NK-92 treated with Interleukin-12 subunit alpha and Interleukin-12 subunit beta, amount 100 ng/mL, for 24 hours (cell line): ENCODE results near the gene DOK4.

Source experiments
- DNase-seq: peaks from one replicate; lab custom pipeline; 2025; lab: John Stamatoyannopoulos, UW

DOK4 gene

DNA sequence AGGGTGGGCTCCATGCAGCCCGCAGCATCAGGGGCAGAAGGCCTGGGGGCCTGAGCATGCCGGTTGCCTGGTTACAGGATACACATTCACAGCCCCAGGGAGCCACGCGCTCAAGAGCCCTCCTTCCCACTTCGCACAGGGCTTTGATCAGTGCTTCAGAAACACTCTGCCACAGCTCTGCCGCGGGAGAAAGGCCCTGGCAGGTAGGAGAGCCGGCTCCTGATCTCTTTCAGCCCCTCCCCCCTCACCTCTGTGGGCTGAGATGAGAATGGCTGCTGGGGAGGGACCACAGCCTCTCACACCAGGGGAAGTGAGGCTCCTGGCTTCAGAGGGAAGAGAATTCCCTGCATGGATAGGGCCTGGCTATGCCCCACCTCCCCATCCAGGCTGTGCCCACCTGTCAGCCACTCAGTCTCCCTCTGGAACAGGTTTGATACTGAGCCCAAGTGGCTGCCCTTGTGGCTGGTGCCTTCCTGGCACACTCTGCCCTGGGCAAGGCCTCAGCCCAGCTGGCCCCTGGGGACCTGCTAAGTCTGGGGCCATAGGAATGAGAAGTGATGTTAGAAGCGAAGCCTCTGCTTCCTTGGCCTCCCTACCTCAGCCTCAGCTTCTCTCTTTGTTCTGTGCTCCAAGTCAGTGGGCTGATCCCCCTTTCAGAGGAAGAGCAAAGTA is 8.6 kb downstream of the DOK4 start:
- DNase-seq = no peak

DNA sequence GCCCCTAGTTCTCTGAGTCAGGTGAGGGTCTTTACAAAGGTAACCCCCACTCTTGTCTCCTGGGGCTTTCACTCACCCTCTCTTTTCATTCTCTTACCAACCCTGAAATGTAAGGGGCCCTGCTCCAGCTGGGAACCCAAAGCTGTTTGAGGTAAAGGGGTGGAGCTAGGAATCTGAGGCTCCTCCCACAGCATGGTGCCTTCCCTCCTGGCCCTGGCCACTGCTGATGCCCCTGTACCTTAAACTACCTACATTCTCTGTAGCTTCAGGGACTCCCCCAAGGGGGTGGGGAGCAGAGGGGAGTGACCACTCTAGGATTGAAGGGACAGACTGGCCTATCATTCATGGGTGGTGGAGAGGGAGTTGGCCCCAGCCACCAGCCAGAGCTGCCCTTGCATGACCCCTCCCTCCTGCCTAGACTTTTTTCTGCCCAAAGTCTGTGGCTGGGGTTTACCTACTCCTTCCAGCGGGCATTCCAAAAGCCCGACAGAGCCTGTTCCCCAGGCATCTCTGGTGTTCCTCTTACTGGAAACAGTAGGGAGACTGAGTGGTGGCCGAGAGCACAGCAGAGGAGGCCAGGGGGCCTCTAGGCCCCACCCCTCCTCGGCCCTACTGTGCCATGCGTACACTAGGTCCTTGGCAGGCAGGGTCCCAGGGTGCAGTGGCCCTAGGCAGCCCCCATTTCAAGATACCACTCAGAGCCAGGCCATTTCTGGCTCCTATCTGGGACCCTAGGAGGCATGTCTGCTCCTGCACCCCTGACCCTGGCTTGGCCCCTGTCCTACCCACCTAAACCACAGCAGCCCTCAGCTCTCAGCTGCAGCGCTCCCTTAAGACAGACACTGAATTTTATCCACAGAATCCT is 9.5 kb downstream of the DOK4 start:
- no peak for DNase-seq

DNA sequence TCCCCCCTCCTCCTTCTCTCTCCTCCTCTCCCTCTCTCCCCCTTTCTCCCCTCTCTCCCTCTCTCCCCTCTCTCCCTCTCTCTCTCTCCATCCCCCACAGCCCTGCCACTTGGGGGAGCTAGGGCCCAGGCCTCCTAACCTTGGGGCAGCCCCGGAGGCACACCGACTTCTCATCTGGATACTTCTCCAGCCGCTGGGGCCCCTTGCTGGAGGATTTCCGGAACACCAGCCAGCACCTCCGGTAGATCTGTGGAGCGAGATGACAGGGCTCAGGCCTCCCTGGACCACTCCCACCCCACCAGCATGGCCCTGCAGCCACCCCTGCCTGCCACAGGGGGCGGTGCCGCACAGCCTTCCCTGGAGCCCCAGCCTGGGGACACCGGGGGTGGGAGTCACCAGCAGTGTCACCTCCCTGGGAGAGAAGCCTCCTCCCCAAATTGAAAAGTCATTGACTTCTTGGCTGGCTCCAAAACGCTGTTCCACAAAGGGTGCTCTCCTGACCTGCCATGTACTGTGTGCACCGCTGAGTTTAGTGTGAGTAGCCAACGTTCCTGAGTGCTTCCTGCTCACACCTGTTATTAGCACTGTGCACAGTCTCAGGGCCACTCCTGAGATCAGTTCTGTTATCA is 10.5 kb downstream of the DOK4 start:
- DNase-seq = no peak

DNA sequence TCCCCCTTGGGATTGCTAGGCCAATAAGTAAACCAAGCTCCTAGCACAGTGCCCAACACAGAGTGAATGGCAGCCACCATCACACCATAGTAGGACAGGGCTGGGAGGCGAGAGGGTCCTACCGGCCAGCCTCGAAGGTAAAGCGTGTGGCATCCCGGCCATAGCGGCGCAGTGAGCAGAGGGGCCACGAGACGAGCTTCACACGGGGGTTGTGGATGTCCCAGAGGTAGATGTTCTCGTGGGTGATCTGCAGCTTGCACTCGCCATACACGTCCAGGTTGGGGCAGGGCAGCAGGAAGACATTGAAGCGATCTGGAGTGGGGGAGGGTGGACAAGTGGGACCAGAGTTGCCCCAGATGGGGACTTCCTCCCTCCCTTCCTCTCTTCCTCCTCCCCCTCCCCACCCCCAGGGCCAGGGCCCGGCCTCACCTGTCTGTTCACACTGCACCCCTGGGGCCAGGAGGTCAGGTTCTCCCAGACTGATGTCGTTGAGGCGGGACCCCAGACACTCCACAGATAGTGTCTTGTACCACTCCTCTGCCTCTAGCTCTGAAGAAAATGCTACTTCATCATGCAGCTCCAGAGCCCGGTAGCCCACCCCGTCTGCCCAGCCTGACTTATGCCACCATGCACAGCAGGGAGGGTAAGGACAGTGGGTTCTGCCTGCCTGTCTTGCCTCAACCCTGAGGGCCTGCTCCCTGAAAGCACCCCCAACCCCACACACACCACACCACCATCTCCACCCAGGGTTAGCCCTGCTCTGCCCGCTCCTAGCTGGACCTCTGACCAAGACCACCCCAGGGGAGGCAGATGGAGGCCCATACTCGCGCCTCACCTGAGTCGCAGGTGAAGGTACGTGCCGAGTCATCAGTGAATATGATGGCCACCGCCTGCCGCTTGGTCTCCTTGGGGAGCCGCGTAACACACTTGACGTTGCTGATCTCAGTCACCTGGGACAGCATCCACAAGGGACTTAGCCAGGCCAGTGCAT is 11.3 kb downstream of the DOK4 start:
- DNase-seq = no peak

DNA sequence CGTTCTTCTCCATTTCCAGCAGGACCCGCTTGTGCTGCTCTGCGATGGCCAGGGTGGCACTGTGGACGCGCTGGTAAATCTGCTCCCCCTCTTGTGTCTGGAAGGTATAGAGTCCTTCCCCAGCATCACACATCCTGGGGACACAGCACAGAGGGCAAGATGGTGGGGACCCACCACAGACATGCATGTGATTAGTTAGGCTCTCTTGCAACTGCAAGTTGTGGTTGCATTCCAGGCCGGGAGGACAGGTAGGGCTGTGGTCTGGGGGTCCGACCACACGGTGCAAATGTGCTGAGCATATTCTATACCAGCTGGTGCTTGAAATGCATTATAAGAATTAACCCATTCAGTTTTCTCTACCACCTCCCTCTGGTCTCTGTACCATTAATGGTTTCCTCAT is 12.4 kb downstream of the DOK4 start:
- DNase-seq = no peak

DNA sequence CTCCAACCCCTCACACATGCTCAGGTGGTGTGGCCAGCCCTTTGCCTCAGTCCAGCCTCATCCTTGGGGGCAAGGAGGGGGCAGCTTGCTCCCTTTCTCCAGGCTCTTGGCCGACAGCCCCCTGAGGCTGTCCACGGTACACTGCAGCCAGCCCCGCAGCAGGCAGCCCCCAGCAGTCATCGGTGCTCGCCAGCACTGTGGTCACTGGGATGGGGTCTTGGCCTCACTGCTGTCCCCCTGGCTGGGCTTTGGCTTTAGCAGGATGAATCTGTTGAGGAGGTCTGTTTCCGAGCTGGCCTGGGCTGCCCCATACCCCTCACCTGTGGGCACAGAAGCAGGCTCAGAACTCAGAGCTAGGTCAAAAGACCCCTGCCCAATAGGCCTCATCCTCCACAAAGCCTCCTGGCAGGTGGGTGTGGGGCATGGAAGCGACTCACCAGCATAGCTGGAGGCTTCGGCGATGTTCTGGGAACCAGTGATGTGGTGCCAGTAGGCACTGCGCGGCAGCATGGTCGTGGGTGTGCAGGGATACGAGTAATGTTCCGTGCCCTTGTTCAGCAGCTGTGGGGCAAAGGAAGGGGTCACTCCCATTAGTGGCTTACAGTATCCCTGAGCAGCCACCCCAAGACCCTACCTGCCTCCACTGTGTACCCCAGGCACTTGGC is 13.0 kb downstream of the DOK4 start:
- DNase-seq = no peak

DNA sequence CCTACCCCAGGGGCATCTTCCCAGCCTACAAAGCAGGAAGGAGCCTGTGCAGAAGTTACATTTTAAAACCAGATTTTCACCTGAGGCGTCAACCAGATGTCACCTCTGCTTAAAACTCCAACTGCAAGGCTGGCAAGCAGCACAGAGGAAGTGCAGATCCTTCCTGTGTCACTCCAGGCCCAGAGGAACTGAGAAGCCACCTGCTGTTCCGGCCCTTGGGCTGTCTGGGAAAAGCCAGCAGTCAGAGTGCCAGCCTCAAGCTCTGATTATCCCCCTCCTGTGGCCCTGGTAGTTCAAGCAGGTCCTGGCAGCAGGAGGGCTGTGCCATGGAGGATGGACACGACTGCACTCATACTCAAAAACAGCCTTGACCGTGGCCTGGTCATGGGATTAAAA is 13.6 kb downstream of the DOK4 start:
- DNase-seq = no peak

DNA sequence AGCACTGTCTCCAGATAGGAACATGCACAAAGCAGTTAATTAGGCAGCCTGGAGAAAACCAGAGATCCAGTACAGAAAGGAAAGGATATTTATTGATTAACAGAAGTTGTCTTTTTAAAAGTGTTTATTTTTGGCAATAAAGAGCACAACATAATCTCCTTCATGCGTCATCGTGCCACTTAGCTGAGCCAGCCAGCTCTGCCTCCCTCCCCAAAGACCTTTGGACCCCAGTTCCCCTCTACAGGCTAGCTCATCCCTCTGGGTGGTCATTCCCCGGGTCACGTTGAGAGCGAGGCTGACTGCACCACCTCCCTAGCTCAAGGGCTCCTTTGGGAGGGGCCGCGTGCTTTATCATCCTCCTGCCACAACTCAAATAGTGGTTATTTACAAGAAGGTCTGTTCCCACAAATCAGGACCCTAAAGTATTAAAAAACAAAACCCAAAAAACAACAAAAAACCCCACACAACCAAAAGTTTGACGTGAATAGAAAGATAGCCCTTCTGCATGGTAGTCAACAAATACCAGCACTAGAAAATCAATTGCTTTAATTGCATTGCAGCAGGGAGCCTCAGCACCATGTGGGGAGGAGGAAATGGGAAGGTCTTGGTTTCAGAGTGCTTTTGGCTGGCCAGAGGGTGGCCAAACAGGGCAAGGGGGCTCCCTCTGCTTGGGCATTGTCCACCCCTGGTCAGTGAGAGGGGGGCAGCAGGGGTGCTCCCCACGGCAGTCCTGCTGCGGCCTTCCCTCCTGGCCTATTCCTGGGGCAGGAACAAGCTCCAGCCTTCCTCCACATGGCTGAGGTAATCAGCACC is 14.2 kb downstream of the DOK4 start:
- no peak for DNase-seq

DNA sequence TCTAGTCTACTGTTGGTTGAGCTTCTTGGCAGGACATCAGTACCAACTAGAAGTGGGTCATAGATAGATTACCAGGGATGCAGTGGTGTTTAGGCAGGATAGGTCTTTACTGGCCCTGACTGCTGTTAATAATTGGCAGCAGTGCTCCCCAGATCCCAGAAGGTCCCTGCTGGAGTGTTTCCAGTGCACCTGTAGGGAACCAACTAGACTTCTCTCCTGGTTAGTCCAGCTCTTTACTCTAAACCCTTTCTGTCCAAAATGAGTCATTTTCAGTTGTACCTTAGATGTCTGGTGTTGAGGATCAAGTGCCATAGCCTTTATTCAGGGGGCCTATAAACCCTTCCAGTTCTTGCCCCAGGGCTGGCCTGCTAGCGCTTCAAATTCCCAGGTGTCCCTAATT is 15.1 kb downstream of the DOK4 start:
- no peak for DNase-seq

DNA sequence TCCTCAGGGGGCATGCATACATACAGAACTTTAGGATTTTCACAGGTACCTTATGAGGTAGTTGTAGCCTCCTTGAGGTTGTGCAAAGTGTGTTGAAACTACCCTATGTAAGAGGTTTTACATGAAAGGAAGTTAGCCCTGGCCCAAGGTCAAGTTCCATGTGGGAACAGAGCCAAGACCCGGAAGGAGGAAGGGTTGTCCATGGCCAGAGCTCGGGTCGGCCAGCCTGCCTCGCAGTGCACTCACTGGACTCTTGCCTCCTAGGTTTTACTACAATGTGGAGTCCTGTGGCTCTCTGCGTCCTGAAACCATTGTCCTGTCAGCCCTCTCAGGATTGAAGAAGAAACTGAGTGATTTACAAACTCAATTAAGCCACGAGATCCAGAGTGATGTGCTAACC is 15.6 kb downstream of the DOK4 start:
- DNase-seq = no peak

DNA sequence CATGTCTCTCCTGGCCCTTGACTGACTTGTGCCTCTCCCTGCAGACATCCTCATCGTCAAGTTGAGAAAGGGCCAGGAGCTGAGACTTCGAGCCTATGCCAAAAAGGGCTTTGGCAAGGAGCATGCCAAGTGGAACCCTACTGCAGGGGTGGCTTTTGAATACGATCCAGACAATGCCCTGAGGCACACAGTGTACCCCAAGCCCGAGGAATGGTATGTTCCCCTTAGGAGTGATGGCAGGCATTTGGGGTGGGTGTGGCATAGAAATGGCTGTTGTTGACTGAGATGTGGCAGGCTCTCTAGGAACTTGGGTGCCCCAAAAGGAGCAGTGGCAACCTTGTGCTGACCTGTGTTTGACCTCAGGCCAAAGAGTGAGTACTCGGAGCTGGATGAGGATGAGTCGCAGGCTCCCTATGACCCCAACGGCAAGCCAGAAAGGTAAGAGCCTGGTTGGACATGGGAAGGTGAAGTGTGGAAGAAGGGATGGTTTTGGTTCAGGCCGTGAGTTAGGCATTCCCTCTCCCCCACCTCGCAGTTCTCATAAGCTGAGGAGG is 16.3 kb downstream of the DOK4 start:
- no peak for DNase-seq

DNA sequence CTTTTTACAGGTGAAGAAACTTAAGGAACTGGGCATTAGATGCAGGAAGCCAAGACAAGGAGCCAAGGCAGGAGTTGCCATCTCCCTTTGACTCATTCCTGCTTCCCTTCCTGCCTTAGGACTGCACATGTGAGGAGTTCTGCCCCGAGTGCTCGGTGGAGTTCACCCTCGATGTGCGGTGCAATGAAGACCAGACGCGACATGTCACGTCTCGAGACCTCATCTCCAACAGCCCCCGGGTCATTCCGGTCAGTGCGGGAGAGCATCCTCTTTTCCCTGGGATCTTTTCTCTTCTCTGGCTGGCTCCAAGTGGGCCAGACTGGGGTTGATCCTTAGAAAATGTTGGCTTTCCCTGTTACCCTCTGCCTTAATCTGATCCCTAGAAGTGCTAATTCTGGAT is 17.2 kb downstream of the DOK4 start:
- no peak for DNase-seq

DNA sequence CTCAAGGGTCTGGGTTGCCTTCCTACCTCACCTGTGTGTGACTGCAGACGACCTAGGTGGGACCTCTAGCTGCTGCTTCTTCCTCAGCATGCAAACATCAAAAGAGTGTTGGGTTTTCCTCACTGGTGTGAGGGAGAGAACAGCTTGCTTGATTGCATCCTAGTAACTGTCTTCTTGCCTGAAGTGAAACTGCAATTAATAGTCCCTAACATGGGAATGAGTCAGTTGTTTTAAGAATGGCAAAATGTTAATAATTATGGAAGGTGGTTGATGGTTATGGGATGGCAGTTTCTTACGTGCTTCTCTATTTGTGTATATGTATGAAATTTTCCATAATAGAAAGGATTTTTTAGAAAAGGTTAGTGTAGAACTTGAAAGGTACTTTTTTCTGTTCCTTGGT is 17.9 kb downstream of the DOK4 start:
- no peak for DNase-seq

DNA sequence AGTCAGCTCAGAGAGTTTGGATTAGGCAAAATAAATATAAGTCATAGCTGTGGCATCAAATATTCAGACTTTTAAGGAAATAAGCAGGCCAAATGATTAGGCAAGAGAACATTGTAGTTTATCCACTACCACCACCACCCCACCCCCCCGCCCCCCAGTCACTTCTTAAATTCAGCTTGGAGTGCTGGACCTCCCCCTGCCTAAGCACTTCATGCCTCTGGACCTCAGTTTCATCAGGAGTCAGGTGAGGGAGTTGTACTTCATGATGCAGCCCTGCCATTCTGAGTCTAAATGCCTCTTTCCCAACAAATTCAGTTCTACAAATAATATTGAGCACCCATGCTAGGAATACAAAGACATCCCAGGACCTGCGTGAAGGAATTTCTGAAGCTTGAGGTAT is 21.8 kb downstream of the DOK4 start:
- DNase-seq = no peak

DNA sequence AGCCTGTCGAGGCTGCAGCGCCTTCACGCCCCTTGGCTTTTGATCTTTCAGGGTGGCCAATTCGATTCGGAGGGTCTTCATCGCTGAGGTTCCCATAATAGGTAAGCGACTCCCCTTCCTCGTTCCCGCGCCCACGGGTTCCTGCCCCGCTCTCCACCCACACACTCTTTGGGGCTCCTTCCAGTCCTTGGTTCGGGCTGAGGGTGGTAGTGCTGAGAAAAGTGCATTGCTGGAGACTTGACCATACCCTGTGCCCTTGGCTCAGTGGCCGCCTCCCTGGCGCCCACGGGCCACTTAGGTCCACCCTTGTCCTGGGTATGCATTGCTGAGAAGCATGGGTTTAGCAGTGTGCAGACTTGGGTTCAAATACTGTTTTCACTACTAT is 23.3 kb downstream of the DOK4 start:
- no peak for DNase-seq

DNA sequence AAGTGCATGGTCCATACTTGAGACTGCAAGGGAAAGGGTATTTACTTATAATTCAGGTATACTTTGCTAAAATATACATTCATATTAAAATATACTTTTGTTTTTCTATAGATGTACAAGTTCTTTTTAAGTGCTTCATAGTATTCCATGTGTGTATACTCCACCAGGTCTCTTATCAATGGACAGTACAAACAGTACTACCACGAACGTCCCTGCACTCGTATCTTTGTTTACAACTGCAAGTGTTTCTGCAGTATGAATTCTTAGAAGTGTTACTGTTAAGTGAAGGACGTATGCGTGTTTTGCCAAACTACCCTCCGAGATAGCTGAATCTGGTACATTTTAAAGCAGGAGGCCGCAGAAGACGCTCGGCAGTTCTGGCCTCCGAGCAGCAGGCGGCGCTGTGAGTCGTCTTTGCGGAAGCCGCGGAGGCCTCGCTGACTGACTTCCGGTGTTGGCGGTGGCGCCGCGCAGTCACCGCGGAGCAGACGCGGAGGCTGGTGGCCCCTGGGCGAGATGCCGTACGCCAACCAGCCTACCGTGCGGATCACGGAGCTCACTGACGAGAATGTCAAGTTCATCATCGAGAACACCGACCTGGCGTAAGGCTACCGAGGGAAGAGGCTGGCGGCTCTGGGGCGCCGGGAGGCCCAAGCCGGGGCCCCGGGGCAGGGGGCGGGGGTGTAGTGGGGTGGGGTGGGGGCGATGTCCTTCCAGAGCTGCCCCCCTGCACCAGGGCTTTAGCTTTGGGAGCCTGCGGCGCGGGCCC is 23.9 kb downstream of the DOK4 start, which contains the start of gene POLR2C:
TSS of gene POLR2C (plus strand) at position 471 of the 769 bp plus-strand sequence. CDS start at position 517, 46 bp downstream.
- DNase-seq = peak; percentile 65

DNA sequence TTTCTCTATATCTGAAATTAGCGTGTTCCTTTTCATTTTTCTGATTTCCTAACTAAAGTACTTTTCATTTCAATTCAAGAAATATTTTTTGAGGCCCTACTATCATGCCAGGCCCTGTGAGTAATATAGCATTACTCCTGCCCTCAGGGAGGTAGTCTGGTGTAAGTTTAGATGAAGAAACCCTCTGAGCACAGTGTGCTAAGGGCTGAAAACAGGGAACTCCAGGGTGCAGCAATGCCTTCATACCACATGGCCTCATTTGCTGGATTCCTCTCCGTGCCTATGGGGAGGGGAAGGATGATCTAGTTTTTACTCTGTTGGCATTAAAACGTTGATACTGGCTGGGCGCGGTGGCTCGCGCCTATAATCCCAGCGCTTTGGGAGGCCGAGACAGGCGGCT is 34.3 kb downstream of the DOK4 start:
- DNase-seq = no peak

DNA sequence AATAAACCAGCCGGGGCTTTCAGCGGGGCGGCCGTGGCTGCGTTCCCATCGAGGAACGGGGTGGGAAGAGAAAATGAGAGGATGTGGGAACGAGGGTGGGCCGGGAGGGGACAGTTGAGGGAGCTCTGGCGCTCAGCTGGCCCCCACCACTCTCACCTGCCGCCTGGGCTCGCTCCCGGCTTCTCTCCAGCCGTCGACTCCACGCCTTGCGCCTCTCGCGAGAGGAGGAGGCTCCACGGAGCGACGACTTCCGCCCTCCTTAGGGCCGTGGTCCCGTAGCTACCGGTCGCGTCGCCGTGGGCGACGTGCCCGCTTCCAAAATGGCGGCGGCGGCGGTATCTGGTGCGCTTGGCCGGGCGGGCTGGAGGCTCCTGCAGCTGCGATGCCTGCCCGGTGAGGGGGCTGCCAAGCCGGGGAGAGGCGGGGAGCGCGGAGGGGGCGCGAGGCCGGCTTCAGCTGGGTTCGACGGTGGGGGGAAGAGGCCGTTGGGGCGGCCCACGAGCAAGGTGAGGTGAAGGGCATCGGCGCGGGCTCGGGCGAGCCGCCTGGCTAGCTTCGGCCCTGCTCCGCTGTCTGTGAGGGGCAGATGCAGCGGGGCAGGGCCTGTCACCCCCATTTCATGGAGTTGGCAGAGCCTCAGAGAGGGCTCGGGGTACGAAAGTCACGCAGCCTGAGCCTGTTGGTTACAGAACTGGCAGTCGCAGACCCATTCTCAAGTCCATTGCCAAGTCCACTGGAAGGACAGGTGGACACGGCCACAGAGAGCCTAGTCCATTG is 38.9 kb downstream of the DOK4 start, which contains the start of the genes CIAPIN1 and COQ9:
TSS of gene CIAPIN1 (minus strand) at position 200 of the 777 bp plus-strand sequence. CDS start 6,457 bp downstream, outside the sequence.
TSS of gene COQ9 (plus strand) at position 294 of the 777 bp plus-strand sequence. CDS start at position 321, 27 bp downstream.
- peak; percentile 78 for DNase-seq
